GM18519 (cell line): Measurements from ENCODE around the gene OR1A1.
"Not testable (repeated sequence)": the region's sequence is repeated elsewhere in the genome, so short reads cannot be mapped to it uniquely, and the experiment has no call there.

ENCODE experiments used
- ATAC-seq: cut with Tn5 transposase; IDR thresholded peaks from one replicate; pipeline ENCODE4 v1.9.1; 2021; ENCODE audit warnings: mild to moderate bottlenecking, moderate library complexity; ENCODE audit not compliant: unreplicated experiment, low FRiP score

The OR1A1 gene

GRCh38 chr17:3207367-3207766 is at the start of gene OR1A1:
OR1A1 (plus strand) TSS chr17:3207667; CDS start chr17:3215621, 7,954 bp downstream.
- ATAC-seq, result no peak

- ATAC-seq, result no peak
Observed at GRCh38 chr17:3167574-3167973, 39.9 kb upstream of the OR1A1 start.

GRCh38 chr17:3189961-3190360 is 17.5 kb upstream of the OR1A1 start:
- ATAC-seq, result no peak

GRCh38 chr17:3197219-3197618 is 10.2 kb upstream of the OR1A1 start, which contains the start of gene OR1A2:
OR1A2 (plus strand) TSS chr17:3197519; CDS start chr17:3197519, 0 bp downstream.
- no peak for ATAC-seq

- no peak for ATAC-seq
Observed at GRCh38 chr17:3208484-3208883, 1.0 kb downstream of the OR1A1 start.

GRCh38 chr17:3213001-3213400 is 5.5 kb downstream of the OR1A1 start:
- no peak for ATAC-seq

- ATAC-seq, result no peak
Observed at GRCh38 chr17:3213587-3213986, 6.1 kb downstream of the OR1A1 start.

GRCh38 chr17:3219978-3220377 is 12.5 kb downstream of the OR1A1 start:
- ATAC-seq, result not testable (repeated sequence)

GRCh38 chr17:3221850-3222249 is 14.4 kb downstream of the OR1A1 start:
- ATAC-seq, result no peak

- no peak for ATAC-seq
Observed at GRCh38 chr17:3222505-3222904, 15.0 kb downstream of the OR1A1 start.

- ATAC-seq, result not testable (repeated sequence)
Observed at GRCh38 chr17:3224721-3225352, 17.4 kb downstream of the OR1A1 start.

GRCh38 chr17:3232300-3232699 is 24.8 kb downstream of the OR1A1 start:
- ATAC-seq, result not testable (repeated sequence)

GRCh38 chr17:3238685-3239084 is 31.2 kb downstream of the OR1A1 start:
- not testable (repeated sequence) for ATAC-seq

GRCh38 chr17:3241044-3241443 is 33.6 kb downstream of the OR1A1 start:
- not testable (repeated sequence) for ATAC-seq

GRCh38 chr17:3244841-3245240 is 37.4 kb downstream of the OR1A1 start:
- not testable (repeated sequence) for ATAC-seq

GRCh38 chr17:3249013-3249412 is 41.5 kb downstream of the OR1A1 start:
- not testable (repeated sequence) for ATAC-seq

GRCh38 chr17:3256575-3256974 is 49.1 kb downstream of the OR1A1 start:
- ATAC-seq, result no peak

GRCh38 chr17:3260163-3260562 is 52.7 kb downstream of the OR1A1 start:
- no peak for ATAC-seq

GRCh38 chr17:3260600-3260999 is 53.1 kb downstream of the OR1A1 start:
- ATAC-seq, result no peak
